NCI-H748 treated with DMSO at 0.1 percent for 48 hours (cell line): ENCODE data around the gene ERC2.

ENCODE experiments used
- DNase-seq: peaks from one replicate; lab custom pipeline; 2025; lab: John Stamatoyannopoulos, UW

Gene ERC2

DNA sequence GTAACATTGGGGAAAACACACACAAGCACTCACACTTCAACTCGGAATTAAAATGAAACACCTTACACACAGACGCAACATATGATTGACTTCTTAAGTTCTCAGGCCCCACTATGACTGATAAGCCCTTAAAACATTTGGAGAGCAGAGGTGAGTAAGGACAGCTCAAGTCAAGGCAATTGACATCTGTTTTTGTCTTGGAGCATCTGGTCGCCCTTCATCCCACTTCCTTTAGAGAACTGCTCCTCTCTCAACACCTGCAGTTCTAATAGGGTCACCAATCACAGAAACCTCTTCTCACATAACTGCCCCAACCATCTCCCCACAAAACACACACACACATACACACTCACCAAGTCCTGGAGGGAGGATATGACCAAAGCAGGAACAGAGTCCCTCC lies 43.4 kb downstream of the ERC2 start:
- DNase-seq: no peak

GRCh38 chr3:56424336-56424735 lies 43.9 kb downstream of the ERC2 start:
- no peak for DNase-seq

DNA sequence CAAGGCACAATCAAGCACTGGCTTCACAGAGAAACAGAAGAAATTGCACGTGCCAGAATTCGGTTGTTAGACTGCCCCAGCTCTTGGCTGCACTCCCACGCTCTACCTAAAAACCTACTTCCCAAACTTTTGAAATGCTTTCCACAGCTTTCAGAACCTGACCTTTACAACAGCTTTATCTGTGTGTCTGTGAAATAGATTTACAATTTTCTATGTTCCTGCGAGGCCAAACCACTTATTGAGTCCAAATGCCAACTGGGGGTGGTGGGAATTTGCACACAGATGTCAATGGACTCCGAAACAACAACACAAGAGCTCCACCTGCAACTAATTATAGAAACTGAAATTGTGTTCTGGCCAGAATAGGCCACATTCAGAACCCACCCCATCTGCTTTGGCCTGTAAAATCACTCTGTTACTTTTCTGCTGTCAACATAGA lies 44.6 kb downstream of the ERC2 start:
- DNase-seq: no peak

- DNase-seq: no peak
Measured at GRCh38 chr3:56422316-56422715, 46.0 kb downstream of the ERC2 start.

GRCh38 chr3:56421205-56421604 lies 47.1 kb downstream of the ERC2 start:
- DNase-seq: no peak

DNA sequence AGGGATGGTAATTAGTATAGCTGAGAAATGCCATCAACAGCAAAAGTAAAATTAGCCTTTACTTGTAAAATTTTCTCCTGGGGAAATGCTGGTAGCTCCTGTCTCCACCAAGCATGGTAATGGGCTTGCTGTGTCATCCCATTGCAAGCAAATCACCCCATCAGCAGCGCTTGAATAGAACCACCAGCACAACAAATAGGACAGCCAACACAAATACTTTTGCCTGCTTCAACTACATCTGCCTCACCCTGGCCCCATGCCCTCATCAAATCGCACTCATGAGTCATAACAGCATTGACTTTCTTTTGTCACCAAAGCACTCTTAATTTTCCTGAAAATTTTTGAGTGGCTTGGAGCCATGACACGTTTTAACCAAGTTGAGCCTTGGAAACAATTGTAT lies 52.6 kb downstream of the ERC2 start:
- no peak for DNase-seq

DNA sequence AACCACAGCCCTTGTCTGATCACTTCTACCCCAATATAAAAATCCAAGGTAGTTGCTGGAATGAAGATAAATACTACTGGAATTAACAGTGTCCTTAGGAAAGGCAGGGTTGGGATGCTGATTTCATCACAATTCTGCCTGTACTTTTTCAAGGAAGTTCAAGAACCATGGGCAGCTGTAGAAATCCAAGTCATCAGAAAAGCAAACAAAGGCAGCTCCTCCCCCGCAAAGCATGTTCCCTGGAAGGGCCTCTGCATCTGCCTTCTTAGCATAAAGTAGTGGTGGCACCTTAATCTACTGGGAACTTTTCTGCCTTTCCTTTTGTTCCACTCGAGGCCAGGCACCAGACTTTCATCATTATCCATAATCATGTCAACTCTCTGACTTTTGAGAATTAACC lies 54.4 kb downstream of the ERC2 start:
- no peak for DNase-seq

DNA sequence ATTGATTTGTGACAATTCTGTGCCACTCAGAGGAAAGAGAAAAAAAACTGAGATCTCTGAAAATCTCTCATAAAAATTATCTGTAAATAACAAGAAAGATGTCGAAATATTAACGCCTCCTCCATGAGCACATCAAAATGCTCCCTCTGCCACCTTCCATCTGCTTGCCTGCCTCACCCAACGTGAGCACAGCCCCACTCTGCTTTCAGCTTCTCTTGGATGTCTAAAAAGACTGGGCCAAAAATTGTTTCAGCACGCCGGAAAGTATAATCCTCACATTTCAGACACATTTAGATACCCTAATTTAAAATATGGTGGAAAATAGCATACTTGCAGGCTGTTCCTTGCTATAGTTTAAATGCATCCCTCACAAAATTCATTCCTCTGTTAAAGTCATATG lies 57.1 kb downstream of the ERC2 start:
- DNase-seq: no peak

DNA sequence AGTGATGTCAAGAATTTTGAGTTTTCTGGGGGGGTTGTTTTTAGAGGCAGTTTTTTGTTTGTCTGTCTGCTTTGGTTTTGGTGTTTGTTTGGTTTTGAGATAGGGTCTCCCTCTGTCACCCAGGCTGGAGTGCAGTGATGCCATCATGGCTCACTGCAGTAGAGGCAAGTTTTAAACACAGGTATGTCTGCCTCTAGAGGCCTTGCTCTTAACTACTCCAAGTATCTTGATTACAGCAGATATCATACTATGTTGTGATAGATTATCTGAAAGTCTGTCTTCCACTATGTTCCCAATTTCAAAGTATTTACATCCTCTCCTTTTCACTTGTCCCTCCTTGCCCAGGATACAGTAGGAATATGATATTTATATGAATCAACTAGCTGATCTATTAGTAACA lies 57.7 kb downstream of the ERC2 start:
- DNase-seq: no peak

DNA sequence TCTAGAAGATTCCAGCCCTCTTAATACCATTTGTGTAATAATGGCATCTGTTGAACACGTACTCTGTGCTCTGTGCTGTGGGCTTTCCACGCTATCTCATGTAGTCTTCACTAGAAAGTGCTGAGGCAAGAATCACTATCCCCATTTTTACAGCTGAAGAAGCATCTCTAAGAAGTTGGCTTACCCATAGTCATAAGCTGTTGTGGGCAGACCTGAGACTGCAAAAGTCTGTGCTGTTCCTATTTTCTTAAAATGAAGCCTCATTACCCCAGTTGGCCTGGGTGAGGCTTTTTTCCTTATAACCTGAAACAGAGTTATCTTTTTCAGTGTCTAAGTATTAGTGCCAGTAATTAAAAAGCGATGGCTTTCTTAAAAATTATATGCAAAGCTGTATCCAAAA lies 58.5 kb downstream of the ERC2 start:
- DNase-seq: no peak

- no peak for DNase-seq
Measured at GRCh38 chr3:56408761-56409196, 59.5 kb downstream of the ERC2 start.

DNA sequence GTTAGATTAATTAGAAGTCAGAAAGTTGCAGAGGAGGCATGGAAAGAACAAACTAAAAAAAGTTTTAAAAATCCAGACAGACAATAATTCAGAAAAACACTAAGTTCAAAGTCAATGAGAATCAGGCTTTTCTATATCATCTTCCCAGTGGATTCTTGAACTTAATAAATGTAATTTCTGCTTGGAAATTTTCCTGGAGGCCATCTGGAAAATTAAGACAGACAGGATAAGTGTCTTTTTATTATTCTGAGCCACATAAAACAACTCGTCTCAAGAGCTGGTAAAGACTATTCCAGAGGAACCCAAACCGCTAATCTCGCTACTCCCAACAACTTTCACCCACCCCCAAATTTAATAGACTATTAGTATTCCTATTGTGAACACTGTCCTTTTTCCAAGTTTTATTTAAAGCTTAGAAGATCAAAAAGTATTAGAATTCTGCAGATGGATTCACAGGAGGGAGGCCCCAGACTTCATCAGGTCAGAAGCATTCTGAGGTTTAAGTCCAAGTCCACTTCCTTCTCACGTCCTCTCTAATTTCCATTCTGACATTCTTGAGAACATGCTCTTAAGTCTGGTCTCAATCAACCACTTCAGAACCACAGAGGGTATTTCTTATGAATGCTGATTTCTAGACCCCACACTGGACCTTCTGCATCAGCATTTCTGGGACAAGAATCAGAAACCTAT lies 61.3 kb downstream of the ERC2 start:
- no peak for DNase-seq

GRCh38 chr3:56404884-56405283 lies 63.4 kb downstream of the ERC2 start:
- no peak for DNase-seq

DNA sequence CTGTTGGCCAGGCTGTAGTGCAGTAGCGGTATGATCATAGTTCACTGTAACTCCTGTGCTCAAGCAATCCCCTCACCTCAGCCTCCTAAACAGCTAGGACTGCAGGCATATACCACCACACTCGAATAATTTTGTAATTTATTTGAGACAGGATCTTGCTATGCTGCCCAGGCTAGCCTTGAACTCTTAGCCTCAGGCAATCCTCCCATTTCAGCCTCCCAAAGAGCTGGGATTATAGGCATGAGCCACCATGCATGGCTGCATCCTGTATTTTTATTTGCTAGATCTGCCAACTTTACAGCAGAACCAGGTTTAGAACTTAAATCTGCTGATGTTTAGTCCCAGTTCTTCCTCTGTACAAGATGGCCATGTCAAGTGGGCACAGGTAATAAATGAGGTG lies 69.6 kb downstream of the ERC2 start:
- no peak for DNase-seq

- no peak for DNase-seq
Measured at GRCh38 chr3:56397798-56398197, 70.5 kb downstream of the ERC2 start.

DNA sequence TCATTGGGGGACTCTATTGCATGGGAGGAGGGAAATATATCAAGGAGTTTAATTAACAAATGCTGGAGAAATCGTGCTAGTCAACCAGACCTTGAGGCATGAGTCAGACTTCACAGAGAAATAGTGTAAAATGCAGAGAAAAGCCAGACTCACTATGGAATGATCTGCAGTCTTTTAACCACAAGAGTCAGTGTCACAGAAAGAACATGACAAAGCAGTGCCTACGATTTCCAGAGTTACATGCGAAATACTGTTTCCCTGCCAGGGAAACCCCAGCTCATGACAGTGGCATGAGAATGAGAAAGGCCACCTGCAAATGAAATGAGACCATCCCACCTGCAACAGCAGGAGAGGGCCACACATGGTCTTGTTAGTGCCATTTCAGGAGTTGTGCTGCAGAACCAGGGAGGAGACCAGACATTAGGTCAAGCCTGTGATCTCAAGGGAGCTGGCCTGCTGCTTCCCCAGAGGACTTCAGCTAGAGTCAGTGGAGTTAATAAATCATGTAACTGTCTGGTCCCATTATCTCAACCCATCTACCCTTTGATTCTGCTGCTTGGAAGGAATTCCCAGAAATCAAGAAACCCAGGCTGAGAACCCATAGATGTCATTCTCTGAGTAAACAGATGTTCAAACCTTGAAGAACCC lies 79.0 kb downstream of the ERC2 start:
- no peak for DNase-seq

- DNase-seq: no peak
Measured at GRCh38 chr3:56383092-56383491, 85.2 kb downstream of the ERC2 start.

GRCh38 chr3:56379723-56380287 lies 88.5 kb downstream of the ERC2 start:
- no peak for DNase-seq

DNA sequence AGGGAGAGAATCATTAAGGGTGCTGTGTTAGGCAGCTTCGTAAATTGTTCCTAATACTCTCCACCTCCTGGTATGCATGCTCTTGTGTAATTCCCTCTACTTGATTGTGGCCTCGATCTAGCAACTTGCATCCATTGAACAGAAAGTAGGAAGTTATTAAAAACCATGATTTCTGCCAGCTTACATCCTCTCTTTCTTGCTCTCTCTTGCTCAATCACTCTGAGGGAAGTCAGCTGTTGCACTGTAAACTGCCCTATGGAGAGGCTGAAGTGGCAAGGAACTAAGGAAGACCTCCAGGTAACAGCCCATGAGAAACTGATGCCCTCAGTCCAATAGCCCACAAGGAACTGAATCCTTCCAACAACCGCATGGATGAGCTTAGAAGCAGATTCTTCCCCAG lies 92.6 kb downstream of the ERC2 start:
- DNase-seq: no peak

DNA sequence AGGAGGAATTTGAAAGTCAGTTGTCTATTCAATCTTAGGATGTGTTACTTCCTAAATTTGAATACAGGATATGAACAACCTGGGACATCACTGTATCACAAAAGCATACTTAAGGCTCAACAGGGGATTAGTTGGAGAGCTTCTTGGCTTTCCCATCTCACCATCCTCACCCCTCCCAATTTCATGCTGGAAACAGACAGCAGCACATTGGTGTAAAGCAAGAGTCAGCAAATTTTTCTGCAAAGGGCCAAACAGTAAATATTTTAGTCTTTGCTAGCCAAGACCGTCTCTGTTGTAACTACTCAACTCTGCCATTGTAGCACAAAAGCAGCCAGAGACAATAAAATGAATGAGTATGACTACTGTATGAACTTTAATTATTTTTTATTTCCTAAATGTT lies 94.9 kb downstream of the ERC2 start:
- DNase-seq: no peak

DNA sequence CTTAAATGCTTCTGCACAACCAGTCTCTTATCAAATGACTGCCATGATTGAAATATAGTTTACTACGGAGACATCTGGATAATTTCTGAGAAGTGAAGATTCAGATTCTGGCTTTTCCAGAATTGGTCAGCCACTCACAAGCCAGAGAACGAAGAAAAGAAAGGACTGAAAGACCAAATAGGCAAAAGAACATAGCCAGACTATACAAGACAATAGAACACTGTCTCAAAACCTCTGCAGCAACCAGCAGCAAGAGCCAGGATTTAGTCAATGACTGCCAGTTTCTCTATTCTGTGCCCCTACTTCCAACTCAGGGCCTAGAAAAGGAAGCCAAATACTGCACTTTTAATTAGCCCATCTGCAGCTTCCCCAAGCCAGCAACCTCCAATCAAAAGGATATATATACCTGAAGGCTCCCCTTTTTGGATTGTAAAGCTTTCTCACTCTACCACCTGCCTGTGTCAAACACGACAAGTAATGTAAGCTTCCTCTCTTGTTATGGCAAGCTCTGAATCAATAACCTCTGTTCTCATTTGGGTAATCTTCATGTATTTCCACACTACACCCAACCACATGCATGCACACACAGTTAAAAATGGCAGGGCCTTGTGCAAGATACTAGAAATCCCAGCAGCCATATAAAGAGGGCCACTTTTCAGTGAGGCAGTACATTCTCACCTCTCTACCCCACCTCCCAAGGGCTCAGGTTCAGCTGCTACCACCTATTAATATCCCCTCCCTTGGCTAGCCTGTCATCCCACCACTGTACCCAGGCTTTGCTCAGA lies 97.1 kb downstream of the ERC2 start:
- no peak for DNase-seq

- no peak for DNase-seq
Measured at GRCh38 chr3:56369914-56370313, 98.4 kb downstream of the ERC2 start.

DNA sequence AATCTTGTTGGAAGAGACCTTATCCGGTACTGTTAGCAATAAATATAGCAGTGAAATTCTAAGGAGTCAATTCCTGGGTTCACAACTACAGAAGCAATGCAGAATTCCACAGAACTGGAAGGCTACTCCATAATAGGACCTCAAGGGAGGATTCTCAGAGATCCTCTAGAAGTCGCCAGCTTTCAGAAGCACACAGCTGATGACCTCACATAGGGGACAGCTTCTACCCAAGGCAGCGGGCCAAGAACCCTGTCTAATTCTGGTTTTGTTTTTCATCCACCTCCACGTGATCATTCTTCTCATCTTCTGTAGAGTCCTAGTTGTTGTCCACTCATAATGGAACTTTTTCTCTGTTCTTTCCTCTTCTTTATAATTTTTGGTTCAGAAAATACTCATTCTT lies 99.4 kb downstream of the ERC2 start:
- DNase-seq: no peak
